Activated gamma-delta T cell treated with anti-CD3 and anti-CD28 coated beads, Interleukin-2, amount 50 U/mL, for 16 hours (primary cell): ENCODE data around the gene SHQ1.
"Not testable (repeated sequence)": the region's sequence is repeated elsewhere in the genome, so short reads cannot be mapped to it uniquely, and the experiment has no call there.

Experiments
- DNase-seq: peaks from one replicate; pipeline ENCODE4 v3.0.0-alpha.2; 2020; ENCODE audit warnings: low read depth

SHQ1 gene

DNA sequence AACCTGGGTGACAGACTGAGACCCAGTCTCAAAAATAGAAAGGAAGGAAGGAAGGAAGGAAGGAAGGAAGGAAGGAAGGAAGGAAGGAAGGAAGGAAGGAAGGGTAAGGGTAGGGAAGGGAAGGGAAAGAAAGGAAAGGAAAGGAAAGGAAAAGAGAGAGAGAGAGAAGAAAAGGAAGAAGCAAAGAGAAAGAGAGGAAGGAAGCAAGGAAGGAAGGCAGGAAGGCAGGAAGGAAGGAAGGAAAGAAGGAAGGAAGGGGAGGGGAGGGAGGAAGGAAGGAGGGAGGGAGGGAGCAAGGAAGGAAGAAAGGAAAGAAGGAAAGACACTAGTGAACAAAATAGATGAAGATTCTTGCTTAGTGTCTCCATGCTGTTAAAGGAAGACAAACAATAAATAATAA is 129.1 kb downstream of the SHQ1 start:
- DNase-seq, result no peak

DNA sequence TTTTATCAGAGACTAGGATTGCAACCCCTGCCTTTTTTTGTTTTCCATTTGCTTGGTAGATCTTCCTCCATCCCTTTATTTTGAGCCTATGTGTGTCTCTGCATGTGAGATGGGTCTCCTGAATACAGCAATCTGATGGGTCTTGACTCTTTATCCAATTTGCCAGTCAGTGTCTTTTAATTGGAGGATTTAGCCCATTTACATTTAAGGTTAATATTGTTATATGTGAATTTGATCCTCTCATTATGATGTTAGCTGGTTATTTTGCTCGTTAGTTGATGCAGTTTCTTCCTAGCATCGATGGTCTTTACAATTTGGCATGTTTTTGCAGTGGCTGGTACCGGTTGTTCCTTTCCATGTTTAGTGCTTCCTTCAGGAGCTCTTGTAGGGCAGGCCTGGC is 134.1 kb downstream of the SHQ1 start:
- not testable (repeated sequence) for DNase-seq

DNA sequence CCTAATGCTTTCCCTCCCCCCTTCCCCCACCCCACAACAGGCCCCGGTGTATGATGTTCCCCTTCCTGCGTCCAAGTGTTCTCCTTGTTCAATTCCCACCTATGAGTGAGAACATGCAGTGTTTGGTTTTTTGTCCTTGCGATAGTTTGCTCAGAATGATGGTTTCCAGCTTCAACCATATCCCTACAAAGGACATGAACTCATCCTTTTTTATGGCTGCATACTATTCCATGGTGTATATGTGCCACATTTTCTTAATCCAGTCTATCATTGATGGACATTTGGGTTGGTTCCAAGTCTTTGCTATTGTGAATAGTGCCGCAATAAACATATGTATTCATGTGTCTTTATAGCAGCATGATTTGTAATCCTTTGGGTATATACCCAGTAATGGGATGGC is 137.8 kb downstream of the SHQ1 start:
- DNase-seq, result not testable (repeated sequence)

DNA sequence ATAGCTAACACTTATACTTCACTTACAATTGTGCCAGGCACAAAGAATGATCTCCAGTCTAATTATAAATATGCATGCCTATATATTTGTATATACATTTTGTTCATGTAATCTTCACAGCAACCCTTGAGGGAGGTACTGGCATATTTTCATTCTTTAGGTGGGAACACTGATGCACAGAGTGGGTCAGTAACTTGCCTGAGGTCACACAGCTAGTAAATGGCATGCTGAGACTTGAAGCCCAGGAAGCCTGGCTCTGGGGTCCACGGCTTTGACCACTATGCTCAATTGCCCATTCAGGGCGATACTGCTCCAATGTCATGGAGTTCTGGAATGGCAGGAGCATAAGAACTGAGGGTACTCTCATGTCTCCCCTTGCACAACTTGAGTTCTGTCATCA is 139.8 kb downstream of the SHQ1 start:
- DNase-seq, result no peak

DNA sequence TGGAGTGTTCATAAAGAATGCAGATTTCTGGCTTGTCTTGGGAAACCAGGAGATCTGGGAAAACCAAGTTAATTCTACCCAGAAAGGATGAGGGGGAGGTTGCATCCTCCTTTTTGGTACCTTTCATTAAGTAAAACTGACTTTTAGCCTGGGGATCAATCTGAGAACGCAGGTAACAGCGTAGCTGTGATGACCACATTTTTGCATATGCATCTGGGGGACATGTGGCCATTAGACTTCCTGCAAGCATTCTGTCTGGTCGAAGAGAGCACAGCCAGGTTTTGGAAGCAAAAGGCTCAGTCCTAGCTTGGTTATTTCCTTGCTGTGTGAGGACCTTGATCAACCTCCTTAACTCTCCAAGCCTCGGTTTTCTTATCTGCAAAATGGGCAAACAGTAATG is 145.2 kb downstream of the SHQ1 start:
- DNase-seq, result no peak

GRCh38 chr3:72702390-72702789 is 145.9 kb downstream of the SHQ1 start:
- no peak for DNase-seq

DNA sequence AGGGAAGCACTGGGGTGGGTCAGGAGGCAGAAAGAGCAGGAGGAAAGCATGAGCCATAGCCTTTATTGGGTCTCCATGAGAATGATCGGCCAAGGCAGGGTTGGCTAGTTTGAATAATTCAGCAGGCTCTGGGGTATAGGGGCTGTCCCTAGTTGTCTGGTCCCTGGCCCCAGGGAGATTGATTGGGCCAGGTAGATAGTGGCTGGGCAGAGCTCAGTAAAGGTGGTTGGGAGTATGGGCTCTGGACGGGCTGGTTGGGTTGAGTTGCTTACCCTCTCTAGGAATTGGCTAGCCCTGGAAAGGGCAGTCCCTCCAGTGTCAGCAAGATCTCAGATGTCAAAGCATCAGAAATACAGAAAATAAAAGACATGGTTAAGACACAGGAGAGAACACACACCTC is 148.1 kb downstream of the SHQ1 start:
- no peak for DNase-seq

GRCh38 chr3:72699631-72700030 is 148.6 kb downstream of the SHQ1 start:
- DNase-seq, result no peak
